Measurements from ENCODE around the gene HS3ST5.

HS3ST5 gene

GRCh38 chr6:114101255-114101654, 241.6 kb downstream of the HS3ST5 start:
- Mint-ChIP-seq H3K36me3 (ENCODE audit: low read depth) (no peaks in the 10 kb centered on the region), H3K9me3 (no peaks in the 10 kb centered on the region), H3K4me3 (no peak overlapping the region), H3K27me3 (ENCODE audit: low read depth) (no peaks in the 10 kb centered on the region), H3K4me1 (peaks cover 8% of the 10 kb centered on the region), H3K27ac (no peak overlapping the region)
- TF ChIP-seq CTCF (IDR thresholded peaks at IDR 0.05; ENCODE audit: unreplicated experiment in 3 of 3), result no peak

- TF ChIP-seq CTCF (IDR thresholded peaks at IDR 0.05; ENCODE audit: unreplicated experiment in 3 of 3), result no peak
- Mint-ChIP-seq H3K4me1 (peaks cover 8% of the 10 kb centered on the region), H3K27ac (no peak overlapping the region), H3K27me3 (ENCODE audit: low read depth) (no peaks in the 10 kb centered on the region), H3K9me3 (no peaks in the 10 kb centered on the region), H3K36me3 (ENCODE audit: low read depth) (no peaks in the 10 kb centered on the region), H3K4me3 (no peak overlapping the region)
Measured at GRCh38 chr6:114100215-114100994, 242.4 kb downstream of the HS3ST5 start.

GRCh38 chr6:114096561-114097172, 246.2 kb downstream of the HS3ST5 start:
- H3K36me3 Mint-ChIP-seq (ENCODE audit: low read depth), result no peaks in the 10 kb centered on the region
- no peak overlapping the region for H3K4me3 Mint-ChIP-seq
- H3K27ac Mint-ChIP-seq, result no peak overlapping the region
- no peaks in the 10 kb centered on the region for H3K27me3 Mint-ChIP-seq (ENCODE audit: low read depth)
- TF ChIP-seq CTCF (IDR thresholded peaks at IDR 0.05; ENCODE audit: unreplicated experiment in 3 of 3), result peak; percentile 80 to 89 (median 87)
- H3K9me3 Mint-ChIP-seq, result no peaks in the 10 kb centered on the region
- no peaks in the 10 kb centered on the region for H3K4me1 Mint-ChIP-seq

- Mint-ChIP-seq H3K4me3 (no peak overlapping the region), H3K27ac (no peak overlapping the region), H3K9me3 (no peaks in the 10 kb centered on the region), H3K36me3 (ENCODE audit: low read depth) (no peaks in the 10 kb centered on the region), H3K27me3 (ENCODE audit: low read depth) (no peaks in the 10 kb centered on the region), H3K4me1 (no peaks in the 10 kb centered on the region)
- TF ChIP-seq CTCF (IDR thresholded peaks at IDR 0.05; ENCODE audit: unreplicated experiment in 3 of 3), result no peak
Measured at GRCh38 chr6:114092943-114093342, 249.9 kb downstream of the HS3ST5 start.

- H3K27me3 Mint-ChIP-seq (ENCODE audit: low read depth), result no peaks in the 10 kb centered on the region
- TF ChIP-seq CTCF (IDR thresholded peaks at IDR 0.05; ENCODE audit: unreplicated experiment in 3 of 3), result no peak
- H3K4me1 Mint-ChIP-seq, result no peaks in the 10 kb centered on the region
- H3K27ac Mint-ChIP-seq, result no peak overlapping the region
- H3K36me3 Mint-ChIP-seq (ENCODE audit: low read depth), result no peaks in the 10 kb centered on the region
- H3K4me3 Mint-ChIP-seq, result no peak overlapping the region
- no peaks in the 10 kb centered on the region for H3K9me3 Mint-ChIP-seq
Measured at GRCh38 chr6:114090626-114091025, 252.2 kb downstream of the HS3ST5 start.

GRCh38 chr6:114087496-114087895, 255.3 kb downstream of the HS3ST5 start:
- Mint-ChIP-seq H3K36me3 (ENCODE audit: low read depth) (no peaks in the 10 kb centered on the region), H3K27ac (no peak overlapping the region), H3K4me1 (no peaks in the 10 kb centered on the region), H3K4me3 (no peak overlapping the region), H3K27me3 (ENCODE audit: low read depth) (no peaks in the 10 kb centered on the region), H3K9me3 (no peaks in the 10 kb centered on the region)
- TF ChIP-seq CTCF (IDR thresholded peaks at IDR 0.05; ENCODE audit: unreplicated experiment in 3 of 3), result no peak

Data from nephron (organoid).